HEK293T (cell line): ENCODE results near the gene MAP3K1.

Experiments
- BHLHE40 ChIP-seq: fragments of 450-650 bp; IDR thresholded peaks from 2 replicates; pipeline ENCODE4 v1.6.1; 2016; ENCODE audit warnings: mild to moderate bottlenecking, moderate library complexity, borderline replicate concordance
- ZNF384 ChIP-seq: fragments of 450-650 bp; IDR thresholded peaks from 2 replicates; pipeline ENCODE4 v1.6.1; 2016

DNA sequence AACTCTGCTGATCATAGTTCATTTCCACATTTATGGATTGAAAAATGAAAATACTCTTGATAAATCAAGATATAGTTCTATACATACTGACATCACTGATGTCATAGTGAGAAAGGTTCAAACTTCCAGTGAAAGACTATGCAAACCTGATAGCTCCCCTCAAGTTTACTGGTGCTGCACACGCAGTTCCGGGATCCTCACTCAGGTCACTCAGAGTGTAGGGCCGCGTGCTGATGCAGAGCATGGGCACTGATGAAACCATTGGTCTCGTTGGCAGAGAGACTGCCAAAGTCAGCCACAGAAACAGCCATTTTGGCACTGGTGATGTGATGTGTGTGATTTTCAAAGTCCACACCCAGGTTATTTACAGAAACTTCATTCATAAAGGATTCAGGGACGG, 107.6 kb downstream of the MAP3K1 start:
- TF ChIP-seq ZNF384 (no peak), BHLHE40 (no peak)
